Body of pancreas (tissue), 4 donors: ENCODE results near the gene USPL1.

ENCODE experiments used
- CTCF ChIP-seq, 7 experiments: fragments of 450-650 bp in 4 of 7; fragments of 200-600 bp in 3 of 7; sonication (generic) in 3 of 7; IDR thresholded peaks; one replicate each; pipeline ENCODE4 v1.5.1; 2016 to 2019; ENCODE audit warnings: antibody characterized with exemption in 7 of 7
- POLR2A ChIP-seq, 3 donors: fragments of 450-650 bp; IDR thresholded peaks; one replicate each; pipeline ENCODE4 v1.6.1; 2016; ENCODE audit warnings: antibody characterized with exemption in 3 of 3, mild to moderate bottlenecking in 2 of 3

- TF ChIP-seq CTCF (IDR thresholded peaks at IDR 0.05) (no peak), POLR2A (IDR thresholded peaks at IDR 0.05) (no peak)
These were observed 35.1 kb downstream of the USPL1 start for GRCh38 chr13:30652746-30653386.
